Stimulated activated CD4-positive, alpha-beta T cell treated with anti-CD3 and anti-CD28 coated beads, TNF-alpha, amount 100 ng/mL, for 1 hour (primary cell): ENCODE results near the gene DCAF8.

Source experiments
- DNase-seq, 3 donors: peaks; one replicate each; pipeline ENCODE4 v3.0.0-alpha.2; 2020; ENCODE audit warnings: low read depth in 3 of 3, low spot score in 1 of 3

Gene DCAF8

GRCh38 chr1:160171980-160172379, 90.4 kb downstream of the DCAF8 start:
- DNase-seq = no peak

- DNase-seq = no peak
Measured at GRCh38 chr1:160171354-160171753, 91.0 kb downstream of the DCAF8 start.

- no peak for DNase-seq
Measured at GRCh38 chr1:160169553-160170399, 92.6 kb downstream of the DCAF8 start.

- DNase-seq = no peak
Measured at GRCh38 chr1:160168609-160169369, 93.6 kb downstream of the DCAF8 start.

GRCh38 chr1:160168016-160168415, 94.3 kb downstream of the DCAF8 start:
- no peak for DNase-seq

GRCh38 chr1:160167580-160167979, 94.8 kb downstream of the DCAF8 start:
- DNase-seq = no peak

- DNase-seq = no peak
Measured at GRCh38 chr1:160167056-160167455, 95.3 kb downstream of the DCAF8 start.

GRCh38 chr1:160166166-160166868, 96.0 kb downstream of the DCAF8 start:
- no peak for DNase-seq
